Body of pancreas (tissue), 4 donors: ENCODE data around the gene PSMC1.

Source experiments
- POLR2A ChIP-seq, 3 donors: fragments of 450-650 bp; IDR thresholded peaks; one replicate each; pipeline ENCODE4 v1.6.1; 2016; ENCODE audit warnings: antibody characterized with exemption in 3 of 3, mild to moderate bottlenecking in 2 of 3
- TF ChIP-seq, protein P1 (sequence below), 7 experiments: fragments of 450-650 bp in 4 of 7; fragments of 200-600 bp in 3 of 7; sonication (generic) in 3 of 7; IDR thresholded peaks; one replicate each; pipeline ENCODE4 v1.5.1; 2016 to 2019; ENCODE audit warnings: antibody characterized with exemption in 7 of 7

- TF ChIP-seq, protein P1, sequence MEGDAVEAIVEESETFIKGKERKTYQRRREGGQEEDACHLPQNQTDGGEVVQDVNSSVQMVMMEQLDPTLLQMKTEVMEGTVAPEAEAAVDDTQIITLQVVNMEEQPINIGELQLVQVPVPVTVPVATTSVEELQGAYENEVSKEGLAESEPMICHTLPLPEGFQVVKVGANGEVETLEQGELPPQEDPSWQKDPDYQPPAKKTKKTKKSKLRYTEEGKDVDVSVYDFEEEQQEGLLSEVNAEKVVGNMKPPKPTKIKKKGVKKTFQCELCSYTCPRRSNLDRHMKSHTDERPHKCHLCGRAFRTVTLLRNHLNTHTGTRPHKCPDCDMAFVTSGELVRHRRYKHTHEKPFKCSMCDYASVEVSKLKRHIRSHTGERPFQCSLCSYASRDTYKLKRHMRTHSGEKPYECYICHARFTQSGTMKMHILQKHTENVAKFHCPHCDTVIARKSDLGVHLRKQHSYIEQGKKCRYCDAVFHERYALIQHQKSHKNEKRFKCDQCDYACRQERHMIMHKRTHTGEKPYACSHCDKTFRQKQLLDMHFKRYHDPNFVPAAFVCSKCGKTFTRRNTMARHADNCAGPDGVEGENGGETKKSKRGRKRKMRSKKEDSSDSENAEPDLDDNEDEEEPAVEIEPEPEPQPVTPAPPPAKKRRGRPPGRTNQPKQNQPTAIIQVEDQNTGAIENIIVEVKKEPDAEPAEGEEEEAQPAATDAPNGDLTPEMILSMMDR (IDR thresholded peaks at IDR 0.05): no peak
- no peak for TF ChIP-seq POLR2A (IDR thresholded peaks at IDR 0.05)
Observed at GRCh38 chr14:90296641-90297040, 40.3 kb downstream of the PSMC1 start.
